ENCODE results near the gene EPG5. TPM values are rescaled to one million over a fixed set of nuclear protein-coding genes. Genes with fewer than 3 reads are reported as not detected.

The EPG5 gene
- polyA plus RNA-seq, 1 of the 3 experiments (the other 2 are of a cell fraction): 13.6 TPM

DNA sequence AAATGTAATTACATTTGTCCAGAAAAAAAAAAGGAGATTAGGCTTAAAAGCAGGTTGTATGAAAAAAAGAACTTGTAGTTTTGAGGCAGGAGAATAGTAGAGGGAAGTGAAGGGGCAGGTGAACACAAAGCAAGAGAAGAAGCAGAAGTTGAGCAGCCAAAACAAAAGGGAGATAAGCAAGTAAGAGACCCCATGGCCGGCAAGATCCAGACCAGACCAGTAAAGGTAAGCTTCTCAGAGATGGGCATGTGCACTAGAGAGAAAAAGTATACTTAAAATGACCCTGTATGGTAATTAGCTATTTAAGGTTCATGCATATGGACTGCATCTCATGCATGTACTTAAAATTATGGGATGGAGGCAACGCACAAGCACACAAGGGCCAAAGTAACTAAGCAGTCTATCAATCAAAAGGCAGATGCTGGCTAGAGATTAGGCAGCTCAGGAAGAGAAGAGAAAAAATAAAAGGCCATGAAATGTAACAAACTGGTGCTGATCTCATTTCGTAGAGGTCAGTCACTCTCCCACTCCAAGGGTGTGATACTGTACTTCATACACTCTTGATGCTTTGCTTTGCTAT, 132.0 kb downstream of the EPG5 start (continued):
- TF ChIP-seq JUND (IDR thresholded peaks at IDR 0.05) (no peak), POLR2AphosphoS5 (IDR thresholded peaks at IDR 0.05; ENCODE audit: low read depth, low read length) (no peak), YY1 (IDR thresholded peaks at IDR 0.05; ENCODE audit: low read depth) (no peak), EZH2phosphoT487 (IDR thresholded peaks at IDR 0.05; ENCODE audit: borderline replicate concordance, low read depth) (no peak)
- TF ChIP-seq, protein P1, sequence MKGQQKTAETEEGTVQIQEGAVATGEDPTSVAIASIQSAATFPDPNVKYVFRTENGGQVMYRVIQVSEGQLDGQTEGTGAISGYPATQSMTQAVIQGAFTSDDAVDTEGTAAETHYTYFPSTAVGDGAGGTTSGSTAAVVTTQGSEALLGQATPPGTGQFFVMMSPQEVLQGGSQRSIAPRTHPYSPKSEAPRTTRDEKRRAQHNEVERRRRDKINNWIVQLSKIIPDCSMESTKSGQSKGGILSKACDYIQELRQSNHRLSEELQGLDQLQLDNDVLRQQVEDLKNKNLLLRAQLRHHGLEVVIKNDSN (IDR thresholded peaks at IDR 0.05; ENCODE audit: borderline replicate concordance, low read depth): no peak
- TF ChIP-seq, protein P2, sequence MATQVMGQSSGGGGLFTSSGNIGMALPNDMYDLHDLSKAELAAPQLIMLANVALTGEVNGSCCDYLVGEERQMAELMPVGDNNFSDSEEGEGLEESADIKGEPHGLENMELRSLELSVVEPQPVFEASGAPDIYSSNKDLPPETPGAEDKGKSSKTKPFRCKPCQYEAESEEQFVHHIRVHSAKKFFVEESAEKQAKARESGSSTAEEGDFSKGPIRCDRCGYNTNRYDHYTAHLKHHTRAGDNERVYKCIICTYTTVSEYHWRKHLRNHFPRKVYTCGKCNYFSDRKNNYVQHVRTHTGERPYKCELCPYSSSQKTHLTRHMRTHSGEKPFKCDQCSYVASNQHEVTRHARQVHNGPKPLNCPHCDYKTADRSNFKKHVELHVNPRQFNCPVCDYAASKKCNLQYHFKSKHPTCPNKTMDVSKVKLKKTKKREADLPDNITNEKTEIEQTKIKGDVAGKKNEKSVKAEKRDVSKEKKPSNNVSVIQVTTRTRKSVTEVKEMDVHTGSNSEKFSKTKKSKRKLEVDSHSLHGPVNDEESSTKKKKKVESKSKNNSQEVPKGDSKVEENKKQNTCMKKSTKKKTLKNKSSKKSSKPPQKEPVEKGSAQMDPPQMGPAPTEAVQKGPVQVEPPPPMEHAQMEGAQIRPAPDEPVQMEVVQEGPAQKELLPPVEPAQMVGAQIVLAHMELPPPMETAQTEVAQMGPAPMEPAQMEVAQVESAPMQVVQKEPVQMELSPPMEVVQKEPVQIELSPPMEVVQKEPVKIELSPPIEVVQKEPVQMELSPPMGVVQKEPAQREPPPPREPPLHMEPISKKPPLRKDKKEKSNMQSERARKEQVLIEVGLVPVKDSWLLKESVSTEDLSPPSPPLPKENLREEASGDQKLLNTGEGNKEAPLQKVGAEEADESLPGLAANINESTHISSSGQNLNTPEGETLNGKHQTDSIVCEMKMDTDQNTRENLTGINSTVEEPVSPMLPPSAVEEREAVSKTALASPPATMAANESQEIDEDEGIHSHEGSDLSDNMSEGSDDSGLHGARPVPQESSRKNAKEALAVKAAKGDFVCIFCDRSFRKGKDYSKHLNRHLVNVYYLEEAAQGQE (IDR thresholded peaks at IDR 0.05; ENCODE audit: low read depth, low read length): no peak
- TF ChIP-seq, protein P3, sequence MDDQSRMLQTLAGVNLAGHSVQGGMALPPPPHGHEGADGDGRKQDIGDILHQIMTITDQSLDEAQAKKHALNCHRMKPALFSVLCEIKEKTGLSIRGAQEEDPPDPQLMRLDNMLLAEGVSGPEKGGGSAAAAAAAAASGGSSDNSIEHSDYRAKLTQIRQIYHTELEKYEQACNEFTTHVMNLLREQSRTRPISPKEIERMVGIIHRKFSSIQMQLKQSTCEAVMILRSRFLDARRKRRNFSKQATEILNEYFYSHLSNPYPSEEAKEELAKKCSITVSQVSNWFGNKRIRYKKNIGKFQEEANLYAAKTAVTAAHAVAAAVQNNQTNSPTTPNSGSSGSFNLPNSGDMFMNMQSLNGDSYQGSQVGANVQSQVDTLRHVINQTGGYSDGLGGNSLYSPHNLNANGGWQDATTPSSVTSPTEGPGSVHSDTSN (IDR thresholded peaks at IDR 0.05): no peak

DNA sequence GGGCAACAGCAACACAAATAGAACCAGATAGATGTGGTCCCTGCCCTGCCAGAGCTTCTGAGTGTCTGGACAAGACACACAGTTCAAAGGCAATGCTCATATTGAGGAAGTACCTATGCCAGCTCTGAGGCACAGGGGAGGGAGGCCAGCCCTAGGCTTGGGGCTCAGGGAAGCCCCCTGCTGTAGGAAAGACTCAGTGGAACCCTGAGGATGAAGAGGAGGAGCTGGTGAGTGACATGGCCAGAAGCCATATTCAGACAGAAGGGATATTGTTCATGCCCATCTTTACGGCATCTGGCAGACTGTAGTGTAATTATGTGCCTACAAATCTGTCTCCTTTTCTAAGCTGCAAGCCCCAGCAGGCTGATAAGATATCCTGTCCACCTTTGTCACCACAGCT, 132.8 kb downstream of the EPG5 start:
- TF ChIP-seq TCF12 (IDR thresholded peaks at IDR 0.05) (no peak), TEAD4 (IDR thresholded peaks at IDR 0.05; ENCODE audit: borderline replicate concordance, insufficient read depth) (no peak), SMC3 (IDR thresholded peaks at IDR 0.05; ENCODE audit: low read depth, low read length) (no peak), EP300 (IDR thresholded peaks at IDR 0.05; ENCODE audit: borderline replicate concordance in 1 of 2, low read depth in 1 of 2, low read length in 1 of 2) (no peak), GATA2 (CRISPR knock-in tag; IDR thresholded peaks at IDR 0.05) (no peak), EZH2phosphoT487 (IDR thresholded peaks at IDR 0.05; ENCODE audit: borderline replicate concordance, low read depth) (no peak), JUND (IDR thresholded peaks at IDR 0.05) (no peak), MEF2A (IDR thresholded peaks at IDR 0.05; ENCODE audit: borderline replicate concordance, low read depth) (no peak), FOXM1 (IDR thresholded peaks at IDR 0.05; ENCODE audit: low read depth) (no peak)
- TF ChIP-seq, protein P1 (IDR thresholded peaks at IDR 0.05; ENCODE audit: borderline replicate concordance, low read depth): no peak
- TF ChIP-seq, protein P4, sequence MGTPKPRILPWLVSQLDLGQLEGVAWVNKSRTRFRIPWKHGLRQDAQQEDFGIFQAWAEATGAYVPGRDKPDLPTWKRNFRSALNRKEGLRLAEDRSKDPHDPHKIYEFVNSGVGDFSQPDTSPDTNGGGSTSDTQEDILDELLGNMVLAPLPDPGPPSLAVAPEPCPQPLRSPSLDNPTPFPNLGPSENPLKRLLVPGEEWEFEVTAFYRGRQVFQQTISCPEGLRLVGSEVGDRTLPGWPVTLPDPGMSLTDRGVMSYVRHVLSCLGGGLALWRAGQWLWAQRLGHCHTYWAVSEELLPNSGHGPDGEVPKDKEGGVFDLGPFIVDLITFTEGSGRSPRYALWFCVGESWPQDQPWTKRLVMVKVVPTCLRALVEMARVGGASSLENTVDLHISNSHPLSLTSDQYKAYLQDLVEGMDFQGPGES (IDR thresholded peaks at IDR 0.05; ENCODE audit: low read depth, low read length): no peak
- TF ChIP-seq, protein P3 (IDR thresholded peaks at IDR 0.05): no peak
- TF ChIP-seq, protein P5, sequence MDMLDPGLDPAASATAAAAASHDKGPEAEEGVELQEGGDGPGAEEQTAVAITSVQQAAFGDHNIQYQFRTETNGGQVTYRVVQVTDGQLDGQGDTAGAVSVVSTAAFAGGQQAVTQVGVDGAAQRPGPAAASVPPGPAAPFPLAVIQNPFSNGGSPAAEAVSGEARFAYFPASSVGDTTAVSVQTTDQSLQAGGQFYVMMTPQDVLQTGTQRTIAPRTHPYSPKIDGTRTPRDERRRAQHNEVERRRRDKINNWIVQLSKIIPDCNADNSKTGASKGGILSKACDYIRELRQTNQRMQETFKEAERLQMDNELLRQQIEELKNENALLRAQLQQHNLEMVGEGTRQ (IDR thresholded peaks at IDR 0.05; ENCODE audit: borderline replicate concordance, low read depth, low read length): no peak
- Histone ChIP-seq H3K79me2 (ENCODE audit: insufficient read depth) (no peaks in the 10 kb centered on the region), H4K20me1 (ENCODE audit: insufficient read depth) (no peaks in the 10 kb centered on the region), H3K9ac (no peak overlapping the region), H2AFZ (ENCODE audit: low read depth) (no peak overlapping the region), H3K9me2 (no peaks in the 10 kb centered on the region), H3F3A (replicated peaks; ENCODE audit: insufficient read depth) (no peaks in the 10 kb centered on the region), H3K4me2 (no peak overlapping the region), H3K4me1 (ENCODE audit: control insufficient read depth in 1 of 2, insufficient read depth in 2 of 2, low read depth in 1 of 2, low read length in 1 of 2) (peaks cover 6 to 15% of the 10 kb centered on the region in 2 experiments; a peak in 2 of 4 replicates), H3K27me3 (ENCODE audit: insufficient read depth) (no peaks in the 10 kb centered on the region), H3K9me3 (no peaks in the 10 kb centered on the region), H3K27ac (ENCODE audit: low read depth in 2 of 2, low read length in 1 of 2) (no peak overlapping the region), H3K4me3 (ENCODE audit: low read depth in 2 of 2, low read length in 1 of 2) (no peak overlapping the region), H3K36me3 (replicated peaks in 1 of 2; ENCODE audit: control insufficient read depth in 1 of 2, insufficient read depth in 2 of 2, low read length in 1 of 2) (no peaks in the 10 kb centered on the region)
- 50% methylated on average over 1 of the region's 1 CpG for WGBS (ENCODE audit: low lambda C conversion rate)
- DNase-seq: no peak
- CTCF ChIA-PET: interaction anchor here (0.6 to 1.1 kb wide), 3 partner anchors 60 to 112 kb away, joined by 3 read pairs; no protein-coding TSS in a partner anchor
- POLR2A ChIA-PET: no interaction called here

Data from SK-N-SH (cell line).